Middle frontal gyrus (tissue), 1 donor: Measurements from ENCODE around the gene KRTAP12-2.
"Not testable (repeated sequence)": the region's sequence is repeated elsewhere in the genome, so short reads cannot be mapped to it uniquely, and the experiment has no call there.

Experiments used
- DNase-seq: peaks from one replicate; pipeline ENCODE4 v3.0.0-alpha.2; 2015; ENCODE audit warnings: low spot score; ENCODE audit errors: extremely low spot score

The KRTAP12-2 gene

DNA sequence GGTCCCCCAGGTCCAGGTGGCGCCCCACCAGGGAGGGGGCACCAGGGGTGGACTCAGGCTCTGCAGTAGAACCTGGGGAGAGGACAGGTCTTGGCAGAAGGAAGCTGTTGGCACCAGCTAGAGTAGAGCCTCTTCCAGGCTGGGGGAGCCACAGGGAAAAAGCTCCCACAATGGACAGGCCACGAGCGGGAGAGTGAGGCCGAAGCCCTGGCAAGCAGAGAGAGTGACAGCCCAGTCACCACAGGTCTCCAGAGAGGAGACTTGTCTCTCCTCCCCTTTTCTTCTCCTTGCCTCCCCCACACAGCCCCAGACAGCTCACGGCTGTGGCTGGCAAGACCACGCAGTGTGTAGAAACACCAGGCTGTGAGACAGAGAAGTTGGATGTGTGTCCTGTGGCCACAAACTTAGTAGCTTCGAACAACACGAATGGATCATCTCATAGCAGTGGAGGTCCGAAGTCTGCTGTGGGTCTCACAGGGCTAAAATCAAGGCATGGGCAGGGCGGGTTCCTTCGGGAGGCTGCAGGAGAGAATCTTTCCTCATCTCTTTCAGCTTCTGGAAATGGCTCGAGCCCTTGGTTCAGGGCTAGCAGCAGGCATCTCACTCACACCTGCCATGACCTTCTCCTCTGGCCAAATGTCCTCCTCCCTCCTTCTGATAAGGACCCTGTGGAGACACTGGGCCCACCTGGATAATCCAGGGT, 15.6 kb downstream of the KRTAP12-2 start:
- DNase-seq = no peak

DNA sequence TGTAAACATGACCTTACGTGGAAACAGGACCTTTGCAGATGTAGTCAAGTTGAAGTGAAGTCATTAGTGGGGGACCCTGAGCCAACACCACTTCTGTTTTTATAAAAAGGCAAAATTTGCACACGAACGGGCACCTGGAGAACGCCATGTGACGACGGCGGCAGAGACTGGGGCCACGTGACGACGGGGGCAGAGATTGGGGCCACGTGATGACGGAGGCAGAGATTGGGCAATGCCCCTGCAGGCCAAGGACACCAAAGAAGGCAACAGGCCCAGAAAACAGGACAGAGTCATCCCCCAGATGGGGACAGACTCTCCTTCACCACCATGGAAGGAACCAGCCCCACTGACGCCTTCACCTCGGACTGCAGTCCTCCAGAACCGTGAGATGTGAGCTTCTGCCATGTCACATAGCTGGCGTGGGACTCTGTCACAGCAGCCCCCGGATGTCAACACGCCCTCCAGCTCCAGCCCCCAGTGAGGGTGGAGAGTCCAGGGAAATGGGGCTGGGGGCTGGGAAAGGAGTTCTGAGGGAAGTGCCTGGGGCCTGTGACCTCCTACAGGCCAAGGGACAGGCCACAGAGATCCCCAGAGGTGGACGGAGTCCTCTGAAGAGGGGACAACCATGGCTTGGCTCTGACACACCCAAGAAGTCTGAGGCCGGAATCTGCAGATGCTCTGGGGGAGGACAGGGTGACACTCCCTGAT, 16.3 kb downstream of the KRTAP12-2 start:
- no peak for DNase-seq

DNA sequence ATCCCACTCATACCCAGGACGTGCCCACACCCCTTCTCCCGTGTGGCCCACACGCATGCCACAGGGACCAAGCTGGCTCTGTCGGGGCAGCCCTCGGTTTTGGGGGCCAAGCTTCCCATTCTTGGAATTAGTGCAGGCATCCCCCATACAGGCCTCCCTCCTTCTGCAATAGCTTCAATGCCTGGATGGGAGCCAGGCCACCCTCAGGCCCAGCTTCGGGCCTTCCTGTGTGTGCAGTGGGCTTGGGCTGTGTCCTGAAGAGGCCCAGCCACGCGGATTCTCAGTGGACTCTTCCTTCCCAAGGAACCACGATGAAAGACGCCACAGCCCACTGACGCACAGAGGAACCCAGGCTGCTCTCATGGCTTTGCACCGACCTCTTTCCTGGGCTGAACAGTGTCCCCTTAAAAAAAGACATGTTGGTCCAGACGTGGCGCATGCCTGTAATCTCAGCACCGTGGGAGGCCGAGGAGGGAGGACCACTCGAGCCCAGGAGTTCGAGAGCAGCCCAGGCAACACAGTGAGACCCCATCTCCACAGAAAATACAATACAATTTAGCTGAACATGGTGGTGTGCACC, 17.1 kb downstream of the KRTAP12-2 start:
- no peak for DNase-seq

DNA sequence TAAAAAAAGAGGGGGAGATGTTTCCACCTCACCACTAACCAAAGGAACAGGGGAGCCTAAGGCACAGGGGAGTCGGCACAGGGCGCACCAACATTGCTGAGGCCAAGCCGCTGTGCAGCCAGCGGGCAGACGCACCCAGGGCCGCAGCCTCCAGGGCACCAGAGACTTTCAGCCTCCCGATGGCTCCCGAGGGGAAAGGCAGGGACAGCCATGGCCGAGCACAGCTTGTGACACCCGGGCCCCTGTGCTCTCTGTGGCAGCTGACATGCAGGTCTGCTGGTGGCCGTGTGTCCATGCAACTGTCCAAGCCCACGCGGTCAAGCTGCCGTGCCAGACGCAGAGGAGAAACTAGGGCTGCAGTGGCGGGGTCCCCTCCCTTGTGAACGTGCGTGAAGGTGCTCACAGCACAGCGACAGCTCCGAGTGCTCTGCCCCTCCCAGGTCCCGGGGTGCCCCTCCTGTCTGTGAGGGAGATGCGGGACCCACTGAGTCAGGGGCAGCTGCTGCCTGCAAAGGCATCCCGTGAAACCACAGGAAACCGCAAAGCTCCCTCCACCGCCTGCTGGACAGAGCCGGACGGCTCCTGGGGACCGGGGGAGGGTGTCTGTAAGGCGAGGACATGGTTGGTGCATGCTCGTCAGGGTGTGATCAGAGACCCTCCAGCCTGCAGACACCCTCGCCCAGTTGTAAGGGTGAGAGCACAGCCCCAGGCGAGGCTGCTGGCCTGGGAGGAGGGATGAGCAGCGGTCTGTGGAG, 18.0 kb downstream of the KRTAP12-2 start:
- DNase-seq = no peak

DNA sequence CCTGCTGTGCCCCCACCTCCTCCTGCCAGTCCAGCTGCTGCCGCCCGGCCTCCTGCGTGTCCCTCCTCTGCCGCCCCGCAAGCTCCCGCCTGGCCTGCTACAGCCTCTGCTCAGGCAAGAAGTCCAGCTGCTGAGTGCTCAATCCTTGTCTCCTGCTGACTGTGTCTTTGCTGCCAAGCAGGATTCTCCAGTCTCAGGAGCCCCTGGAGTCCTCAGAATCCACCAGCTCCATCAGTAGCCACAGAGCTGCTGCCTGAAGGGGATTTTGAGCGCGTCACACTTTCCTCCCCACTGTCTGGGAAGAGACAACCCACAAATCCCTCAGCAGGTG, 19.5 kb downstream of the KRTAP12-2 start:
- no peak for DNase-seq

DNA sequence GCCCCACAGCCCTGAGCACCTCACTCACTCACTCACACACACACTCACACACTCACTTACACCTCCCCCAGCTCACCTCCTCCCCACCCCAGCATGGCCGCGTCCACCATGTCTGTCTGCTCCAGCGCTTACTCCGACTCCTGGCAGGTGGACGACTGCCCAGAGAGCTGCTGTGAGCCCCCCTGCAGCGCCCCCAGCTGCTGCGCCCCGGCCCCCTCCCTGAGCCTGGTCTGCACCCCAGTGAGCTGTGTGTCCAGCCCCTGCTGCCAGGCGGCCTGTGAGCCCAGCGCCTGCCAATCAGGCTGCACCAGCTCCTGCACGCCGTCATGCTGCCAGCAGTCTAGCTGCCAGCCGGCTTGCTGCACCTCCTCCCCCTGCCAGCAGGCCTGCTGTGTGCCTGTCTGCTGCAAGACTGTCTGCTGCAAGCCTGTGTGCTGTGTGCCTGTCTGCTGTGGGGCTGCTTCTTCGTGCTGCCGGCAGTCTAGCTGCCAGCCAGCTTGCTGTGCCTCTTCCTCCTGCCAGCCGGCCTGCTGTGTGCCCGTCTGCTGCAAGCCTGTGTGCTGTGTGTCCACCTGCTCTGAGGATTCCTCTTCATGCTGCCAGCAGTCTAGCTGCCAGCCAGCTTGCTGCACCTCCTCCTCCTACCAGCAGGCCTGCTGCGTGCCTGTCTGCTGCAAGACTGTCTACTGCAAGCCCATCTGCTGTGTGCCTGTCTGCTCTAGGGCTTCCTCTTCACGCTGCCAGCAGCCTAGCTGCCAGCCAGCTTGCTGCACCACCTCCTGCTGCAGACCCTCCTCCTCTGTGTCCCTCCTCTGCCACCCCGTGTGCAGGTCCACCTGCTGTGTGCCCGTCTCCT, 20.1 kb downstream of the KRTAP12-2 start, which contains the start of gene KRTAP10-11:
Gene KRTAP10-11, plus strand, starts transcription at position 49 of the 856 bp plus-strand sequence. Its CDS starts 45 bp downstream, at position 94.
- not testable (repeated sequence) for DNase-seq

DNA sequence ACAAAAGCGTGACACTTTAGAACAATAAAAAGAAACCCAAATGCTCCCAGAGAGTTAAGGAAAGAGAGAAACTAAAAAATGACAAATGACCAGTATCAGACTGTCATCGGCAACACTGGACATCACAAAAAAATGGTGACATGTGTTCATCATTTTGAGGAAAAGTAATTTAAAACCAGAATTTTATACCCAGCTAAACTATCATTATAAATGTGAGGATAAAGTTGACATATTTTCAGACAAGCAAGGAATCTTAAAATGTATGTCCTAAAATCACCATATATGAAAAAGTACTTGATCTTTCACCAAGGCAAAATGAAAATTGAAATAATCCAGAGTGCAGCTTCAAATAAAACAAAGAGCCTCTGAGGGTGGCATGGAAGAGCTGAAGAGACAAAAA, 21.8 kb downstream of the KRTAP12-2 start:
- no peak for DNase-seq

DNA sequence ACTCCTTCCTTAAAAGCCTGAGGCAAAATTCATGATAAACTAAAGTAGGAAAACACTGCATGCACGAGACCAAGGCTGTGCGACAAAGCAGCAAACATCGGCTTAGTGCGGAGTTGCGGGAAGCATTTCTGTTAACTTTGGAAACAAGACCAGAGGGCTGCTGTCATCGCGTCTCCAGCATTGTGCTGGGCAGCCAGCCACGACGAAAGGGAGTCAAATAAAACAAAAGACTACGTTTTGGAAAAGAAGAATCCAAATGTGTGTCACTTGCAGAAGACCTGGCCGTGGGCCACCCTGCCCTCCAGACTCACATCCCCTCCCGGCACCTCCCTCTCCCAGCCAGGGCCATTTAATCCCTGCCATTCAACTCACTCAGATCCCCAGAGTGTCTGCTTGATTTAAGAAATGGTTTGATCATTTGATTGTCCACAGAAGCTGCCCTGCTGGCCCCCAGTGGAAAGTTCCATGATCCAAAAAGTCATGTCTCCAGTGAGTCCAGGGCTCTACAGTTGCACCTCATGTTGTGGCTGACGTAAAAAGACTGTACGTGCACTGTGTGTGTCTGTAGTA, 22.9 kb downstream of the KRTAP12-2 start:
- no peak for DNase-seq

DNA sequence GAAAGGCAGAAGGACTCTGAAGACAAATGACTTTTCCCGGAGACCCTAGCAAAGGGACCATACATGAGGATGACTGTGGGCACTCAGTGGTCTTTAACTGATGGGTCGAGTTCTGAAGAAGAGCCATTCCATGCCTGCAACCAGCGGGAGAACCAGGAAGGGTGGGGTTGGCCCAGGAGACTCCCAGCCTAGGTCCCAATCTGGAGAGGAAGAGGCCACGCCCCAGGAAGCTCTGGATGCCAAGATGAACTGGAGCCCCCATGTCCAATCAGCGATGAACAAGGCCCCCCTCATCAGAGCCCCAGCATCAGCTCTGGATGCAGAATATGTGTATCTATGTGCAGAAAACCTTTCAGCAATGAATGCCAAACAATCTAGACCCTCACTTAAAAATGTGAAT, 26.0 kb downstream of the KRTAP12-2 start:
- DNase-seq = no peak

DNA sequence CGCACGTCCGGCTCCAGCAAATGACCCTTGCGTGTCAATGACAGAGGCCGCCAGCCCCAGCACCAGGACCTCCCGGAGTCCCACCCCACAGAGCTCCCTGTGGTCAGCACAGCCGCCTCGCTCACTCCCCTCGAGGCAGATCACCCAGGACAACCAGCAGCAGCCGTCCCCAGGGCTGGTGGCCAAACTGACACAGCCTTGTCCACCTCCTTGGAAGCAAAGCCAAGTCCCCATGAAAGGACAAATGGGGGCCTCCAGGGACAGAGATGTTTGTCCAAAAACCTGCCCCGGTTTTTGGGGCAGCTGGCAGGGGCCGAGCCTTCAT, 27.4 kb downstream of the KRTAP12-2 start:
- DNase-seq = no peak

DNA sequence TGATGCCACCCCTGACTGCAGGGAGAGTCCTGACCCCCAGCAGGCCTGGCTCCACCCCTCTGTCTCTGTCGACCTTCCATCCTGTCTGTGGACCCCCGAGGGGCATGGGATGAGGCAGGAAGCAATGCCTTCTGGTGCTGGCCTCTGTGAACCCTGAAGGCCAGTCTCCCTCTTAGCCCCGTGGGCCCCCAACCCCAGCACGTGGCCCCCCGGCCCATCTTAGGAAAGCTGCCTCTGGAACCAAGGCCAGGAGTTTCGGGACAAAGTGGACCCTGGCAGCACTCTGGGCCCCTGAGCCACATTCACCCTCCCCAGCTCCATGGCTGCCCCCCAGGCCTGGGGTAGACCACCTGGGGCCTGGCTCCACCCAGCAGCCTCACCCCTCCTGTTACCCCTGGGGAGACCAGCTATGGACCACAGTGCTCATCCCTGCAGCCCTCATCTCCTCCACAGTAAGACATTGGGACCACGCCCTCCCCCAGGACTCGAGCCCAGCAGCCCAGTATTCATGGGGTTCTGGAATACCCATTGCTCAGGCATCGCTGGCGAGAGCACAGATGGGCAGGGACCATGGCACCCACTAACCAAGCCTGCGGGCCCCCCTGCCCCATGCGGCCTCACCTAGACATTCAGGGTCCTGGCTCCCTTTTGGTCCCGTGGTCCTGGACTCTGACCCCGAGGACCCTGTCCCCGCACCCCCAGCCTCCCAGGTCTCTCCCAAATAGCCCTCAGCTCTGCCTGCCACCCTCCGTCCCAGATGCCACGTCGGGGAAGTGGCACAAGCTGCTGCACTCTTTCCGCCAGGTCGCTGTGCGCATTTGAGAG, 28.0 kb downstream of the KRTAP12-2 start:
- DNase-seq = not testable (repeated sequence)

DNA sequence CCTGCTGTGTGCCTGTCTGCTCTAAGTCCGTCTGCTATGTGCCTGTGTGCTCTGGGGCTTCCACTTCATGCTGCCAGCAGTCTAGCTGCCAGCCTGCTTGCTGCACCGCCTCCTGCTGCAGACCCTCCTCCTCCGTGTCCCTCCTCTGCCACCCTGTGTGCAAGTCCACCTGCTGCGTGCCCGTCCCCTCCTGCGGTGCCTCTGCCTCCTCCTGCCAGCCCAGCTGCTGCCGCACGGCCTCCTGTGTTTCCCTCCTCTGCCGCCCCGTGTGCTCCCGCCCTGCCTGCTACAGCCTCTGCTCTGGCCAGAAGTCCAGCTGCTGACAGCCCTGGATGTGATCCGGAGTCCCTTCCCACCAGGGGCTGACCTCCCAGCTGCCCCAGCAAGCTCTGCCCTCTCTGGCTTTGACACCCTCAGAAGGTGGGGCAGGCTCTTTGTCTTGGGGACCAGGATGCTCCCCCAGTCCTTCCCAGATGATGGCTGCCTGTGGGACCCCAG, 28.8 kb downstream of the KRTAP12-2 start:
- not testable (repeated sequence) for DNase-seq

DNA sequence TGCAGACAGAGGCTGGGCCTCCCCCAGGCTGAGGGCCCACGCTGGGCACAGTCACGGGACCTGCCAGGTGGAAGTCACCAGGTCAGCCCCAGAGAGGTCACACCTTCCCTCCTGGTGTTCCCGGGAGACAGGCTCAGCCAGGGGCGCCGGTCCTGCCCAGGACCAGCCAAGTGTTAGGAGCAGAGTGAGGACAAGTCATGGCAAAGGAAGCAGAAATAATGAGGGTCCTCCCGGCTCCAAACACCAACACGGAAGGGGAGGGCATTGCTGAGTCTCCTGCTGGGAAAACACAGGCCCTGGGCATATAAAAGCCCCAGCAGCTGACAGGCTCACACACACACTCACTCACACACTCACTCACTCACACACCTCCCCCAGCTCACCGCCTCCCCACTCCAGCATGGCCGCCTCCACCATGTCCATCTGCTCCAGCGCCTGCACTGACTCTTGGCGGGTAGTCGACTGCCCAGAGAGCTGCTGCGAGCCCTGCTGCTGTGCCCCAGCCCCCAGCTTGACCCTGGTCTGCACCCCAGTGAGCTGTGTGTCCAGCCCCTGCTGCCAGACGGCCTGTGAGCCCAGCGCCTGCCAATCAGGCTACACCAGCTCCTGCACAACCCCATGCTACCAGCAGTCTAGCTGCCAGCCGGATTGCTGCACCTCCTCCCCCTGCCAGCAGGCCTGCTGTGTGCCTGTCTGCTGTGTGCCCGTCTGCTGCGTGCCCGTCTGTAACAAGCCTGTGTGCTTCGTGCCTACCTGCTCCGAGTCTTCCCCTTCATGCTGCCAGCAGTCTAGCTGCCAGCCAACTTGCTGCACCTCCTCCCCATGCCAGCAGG, 29.5 kb downstream of the KRTAP12-2 start, which contains the start of gene KRTAP10-10:
Gene KRTAP10-10, plus strand, starts transcription at position 339 of the 833 bp plus-strand sequence. Its CDS starts 62 bp downstream, at position 401.
- no peak for DNase-seq

DNA sequence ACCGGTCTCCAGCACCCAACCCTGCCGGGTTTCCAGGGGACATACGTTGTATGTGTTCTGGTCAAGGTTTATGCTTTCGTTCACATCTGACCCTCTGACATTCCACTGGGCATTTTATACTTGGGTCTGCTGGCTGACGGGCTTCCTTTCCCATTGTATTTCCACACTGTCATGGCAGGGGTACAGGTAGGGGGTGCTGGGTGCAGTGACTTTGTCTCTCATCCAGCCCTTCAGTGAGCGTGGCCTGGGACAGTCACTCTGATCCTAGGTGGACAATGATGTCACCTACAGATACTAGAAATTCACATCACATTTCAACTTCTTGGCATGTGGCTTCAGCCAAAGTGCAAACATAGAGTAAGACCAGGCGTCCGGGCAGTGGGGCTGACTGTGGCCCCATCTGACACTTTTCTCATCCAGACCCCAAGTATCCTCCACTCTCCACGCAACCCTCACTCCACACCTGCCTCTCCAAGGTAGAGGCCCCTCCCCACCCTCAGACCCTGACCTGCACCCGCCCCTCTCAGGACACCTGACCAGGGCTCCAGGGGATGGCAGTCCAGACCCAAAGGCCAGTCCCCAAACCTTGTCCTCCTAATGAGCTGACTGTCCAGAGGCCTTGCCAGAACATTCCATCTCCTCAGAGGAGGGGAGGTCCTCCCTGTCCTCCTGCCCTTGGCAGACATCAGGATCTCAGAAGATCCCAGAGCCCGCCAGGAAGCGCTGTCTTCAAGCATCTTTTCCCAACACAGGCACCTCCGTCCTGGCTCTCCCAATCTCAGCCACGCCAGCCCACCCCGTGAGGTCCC, 30.3 kb downstream of the KRTAP12-2 start:
- DNase-seq = no peak

DNA sequence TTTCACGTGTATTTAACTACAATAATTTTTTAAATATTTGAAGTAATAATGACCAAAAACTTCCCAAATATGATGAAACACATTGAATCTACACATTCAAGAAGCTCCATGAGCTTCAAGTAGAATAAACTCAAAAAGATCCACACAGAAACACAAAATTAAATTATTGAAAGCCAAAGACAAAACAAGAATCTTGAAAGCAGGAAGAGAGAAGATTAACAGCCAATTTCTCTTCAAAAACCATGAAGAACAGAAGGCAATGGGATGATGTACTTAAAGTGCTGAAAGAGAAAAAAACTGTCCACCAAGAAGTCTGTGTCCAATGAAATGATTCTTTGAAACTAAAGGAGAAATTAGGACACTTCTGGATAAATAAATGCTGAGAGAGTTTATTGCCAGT, 34.7 kb downstream of the KRTAP12-2 start:
- DNase-seq = no peak

DNA sequence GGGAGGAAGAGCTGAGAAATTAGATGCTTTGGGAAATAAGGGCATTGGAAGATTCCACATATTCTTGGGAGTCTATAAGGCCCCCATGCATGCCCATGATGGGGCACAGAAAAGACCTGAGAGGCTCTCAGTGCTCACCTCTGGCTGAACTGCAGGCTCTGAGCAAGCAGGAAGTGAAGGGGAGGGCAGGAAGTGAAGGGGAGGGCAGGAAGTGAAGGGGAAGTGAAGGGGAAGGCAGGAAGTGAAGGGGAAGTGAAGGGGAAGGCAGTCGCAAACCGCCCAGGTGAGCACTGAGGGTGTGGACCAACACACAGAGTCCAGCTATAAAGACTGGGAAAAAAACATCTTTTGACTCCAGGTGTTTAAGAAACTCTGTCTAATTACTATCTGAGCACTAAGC, 36.3 kb downstream of the KRTAP12-2 start:
- no peak for DNase-seq

DNA sequence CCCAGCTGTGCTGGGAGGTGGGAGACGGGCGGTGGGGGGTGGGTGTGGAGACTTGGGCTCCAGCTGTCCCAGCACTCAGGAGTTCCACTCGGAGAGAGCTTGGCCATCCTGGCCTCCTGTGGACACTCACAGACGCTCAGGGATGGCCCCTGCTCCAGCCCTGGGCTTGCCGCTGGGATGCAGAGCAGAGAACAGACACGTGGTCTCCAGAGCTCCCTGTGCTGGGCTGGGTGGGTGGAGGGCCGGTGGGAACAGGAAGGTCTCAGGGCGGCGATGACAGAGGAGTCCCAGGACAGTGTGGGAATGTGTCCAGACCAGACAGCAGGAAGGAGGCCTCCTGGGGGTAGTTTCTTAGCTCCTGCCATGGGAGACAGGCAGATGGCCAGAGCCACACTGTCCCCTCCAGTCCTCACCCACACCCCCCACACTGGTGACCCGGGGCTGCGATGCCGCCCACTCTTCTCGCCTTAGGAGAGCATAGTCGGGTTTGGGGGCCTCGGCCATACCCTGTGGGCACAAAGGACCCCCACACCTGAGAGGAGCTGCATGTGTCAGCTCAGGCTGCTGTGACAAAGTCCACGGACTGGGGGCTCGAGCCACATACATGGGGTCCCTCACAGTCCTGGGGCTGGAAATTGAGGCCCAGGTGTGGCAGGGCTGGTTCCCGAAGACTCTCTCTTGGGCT, 37.9 kb downstream of the KRTAP12-2 start:
- no peak for DNase-seq
